C4-2B (cell line): ENCODE data around the gene SLC8A1.

Source experiments
- CTCF ChIP-seq: fragments of 450-650 bp; conservative IDR thresholded peaks from 2 replicates; pipeline ENCODE4 v1.5.1; 2017; ENCODE audit warnings: mild to moderate bottlenecking
- ZFX ChIP-seq: fragments of 450-650 bp; IDR thresholded peaks from 2 replicates; pipeline ENCODE4 v1.6.1; 2017

DNA sequence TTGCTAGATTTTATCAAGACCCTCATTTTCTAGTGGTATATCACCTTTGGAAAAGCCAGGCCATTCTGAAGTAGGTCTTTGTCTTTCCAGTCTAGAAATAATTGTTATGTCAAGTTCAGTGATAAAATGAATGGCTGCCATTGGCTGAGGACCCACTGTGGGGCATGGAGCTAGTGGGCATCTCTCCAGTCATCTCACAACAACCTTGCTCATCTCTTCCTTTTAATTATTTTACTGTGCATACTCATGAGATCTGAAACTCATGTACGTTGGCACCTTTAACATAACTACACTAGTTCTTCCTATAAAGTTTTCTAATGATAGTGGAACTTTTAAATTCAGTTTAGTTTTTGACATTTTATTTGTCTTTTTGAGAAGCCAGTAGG lies 240.9 kb downstream of the SLC8A1 start:
- TF ChIP-seq CTCF (no peak), ZFX (no peak)
